ENCODE data around the gene UBAP1.
"Not testable (repeated sequence)": the region's sequence is repeated elsewhere in the genome, so short reads cannot be mapped to it uniquely, and the experiment has no call there.

Gene UBAP1

DNA sequence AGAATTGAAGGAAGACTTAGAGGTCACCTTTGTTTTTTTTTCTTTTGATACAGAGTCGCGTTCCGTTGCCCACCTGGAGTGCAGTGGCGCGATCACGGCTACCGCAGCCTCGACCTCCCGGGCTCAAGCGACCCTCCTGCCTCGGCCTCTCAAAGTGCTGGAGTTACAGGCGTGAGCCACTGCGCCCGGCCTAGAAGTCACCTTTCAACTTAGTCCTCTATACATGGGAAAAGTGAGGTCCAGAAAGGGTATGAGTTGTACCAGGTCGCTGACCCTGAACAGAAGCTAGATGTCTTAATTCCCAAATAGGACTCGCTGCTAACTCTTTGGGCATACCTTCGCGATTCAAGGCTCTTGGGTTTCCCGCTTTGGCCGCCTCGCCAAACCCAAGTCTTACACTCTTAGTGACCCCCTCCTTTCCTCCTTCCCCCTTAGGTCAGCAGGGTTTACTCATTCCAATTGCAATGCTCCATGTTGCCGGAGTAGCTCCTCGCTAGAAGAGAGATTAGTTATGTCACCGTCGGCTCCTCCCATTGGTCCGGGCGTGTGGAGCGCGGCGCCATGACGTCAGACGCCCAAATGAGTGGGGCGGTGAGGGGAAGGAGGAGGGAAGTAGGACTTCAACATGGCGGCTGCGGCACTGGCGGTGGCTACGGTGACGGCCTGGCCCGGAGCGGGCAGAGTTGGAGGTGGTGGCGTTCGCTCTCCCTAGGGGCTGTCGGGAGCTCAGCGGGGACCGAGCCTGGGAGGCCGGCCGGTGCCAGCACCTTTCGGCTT lies at the start of gene UBAP1:
TSS of gene UBAP1 (plus strand) at position 608 of the 777 bp plus-strand sequence. CDS start 41,872 bp downstream, outside the sequence.
- DNase-seq, result peak; percentile 92

DNA sequence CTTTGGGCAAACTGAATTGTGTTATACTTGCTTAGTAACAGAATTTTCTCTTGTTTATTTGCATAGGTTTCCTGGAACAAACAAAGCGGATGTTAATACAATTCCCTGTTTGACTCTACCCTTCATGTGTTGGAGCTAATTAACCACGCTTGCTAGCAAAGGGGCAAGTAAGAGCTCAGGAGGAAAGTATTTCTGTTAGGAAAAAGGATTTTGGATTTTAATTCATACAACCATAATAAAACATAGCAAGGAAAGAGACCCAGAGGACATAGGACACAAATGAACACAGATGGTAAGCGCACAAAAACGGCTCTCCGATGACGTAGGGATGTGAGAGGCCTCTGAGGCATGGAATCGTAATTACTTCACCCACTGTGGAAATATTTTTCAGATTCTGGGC lies 47.3 kb upstream of the UBAP1 start:
- DNase-seq, result no peak

DNA sequence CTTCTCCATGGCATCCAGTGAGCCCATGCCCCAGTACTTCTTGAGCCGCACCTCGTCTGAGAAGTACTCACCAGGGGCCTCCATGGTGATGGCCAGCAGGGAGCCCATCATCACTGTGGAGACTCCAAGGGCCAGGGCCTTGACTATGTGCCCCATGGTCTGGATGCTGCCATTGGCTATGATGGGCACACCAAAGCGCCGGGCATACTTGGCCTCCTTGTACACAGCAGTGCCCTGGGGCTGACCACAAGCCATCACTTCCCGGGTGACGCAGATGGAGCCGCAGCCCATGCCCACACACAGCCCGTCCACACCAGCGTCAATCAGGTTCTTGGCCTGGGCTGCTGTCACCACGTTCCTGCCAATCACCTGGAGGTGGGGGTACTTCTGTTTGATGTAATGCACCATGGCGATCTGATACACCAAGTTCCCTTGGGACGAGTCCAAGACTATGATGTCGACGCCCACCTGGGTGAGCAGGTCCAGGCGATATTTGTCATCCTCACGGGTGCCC lies 45.4 kb upstream of the UBAP1 start:
- no peak for DNase-seq

DNA sequence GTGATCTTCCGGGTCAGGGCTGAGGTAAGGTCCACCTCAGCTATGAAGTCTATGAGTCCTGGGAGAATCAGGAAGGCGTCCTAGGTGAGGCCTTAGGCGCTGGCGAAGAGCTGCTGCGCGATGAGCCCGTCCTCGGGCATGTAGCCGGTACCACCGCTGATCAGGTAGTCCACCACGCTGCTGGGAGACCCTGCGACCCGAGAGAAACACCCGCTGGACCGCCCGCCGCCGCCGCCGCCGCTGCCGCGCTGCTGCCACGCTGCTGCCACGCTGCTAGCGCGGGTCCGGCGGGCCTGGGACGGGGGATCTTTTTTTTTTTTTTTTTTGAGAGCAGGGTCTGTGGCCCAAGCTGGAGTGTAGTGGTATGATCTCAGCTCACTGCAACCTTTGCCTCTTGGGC lies 44.3 kb upstream of the UBAP1 start:
- no peak for DNase-seq

DNA sequence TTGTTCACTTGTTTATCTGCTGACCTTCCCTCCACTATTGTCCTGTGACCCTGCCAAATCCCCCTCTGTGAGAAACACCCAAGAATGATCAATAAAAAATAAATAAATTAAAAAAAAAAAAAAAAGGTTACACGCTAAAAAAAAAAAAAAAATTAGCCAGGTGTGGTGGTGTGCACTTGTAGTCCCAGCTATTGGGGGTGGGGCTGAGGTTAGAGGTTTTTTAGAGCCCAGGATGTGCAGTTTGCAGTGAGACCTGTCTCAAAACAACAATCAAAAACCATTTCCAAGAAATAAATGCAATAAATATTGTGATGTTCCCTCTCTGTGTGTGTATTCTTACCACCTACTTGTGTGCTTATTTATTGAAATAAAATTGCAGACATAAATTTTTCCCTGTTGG lies 40.2 kb upstream of the UBAP1 start:
- DNase-seq, result not testable (repeated sequence)

DNA sequence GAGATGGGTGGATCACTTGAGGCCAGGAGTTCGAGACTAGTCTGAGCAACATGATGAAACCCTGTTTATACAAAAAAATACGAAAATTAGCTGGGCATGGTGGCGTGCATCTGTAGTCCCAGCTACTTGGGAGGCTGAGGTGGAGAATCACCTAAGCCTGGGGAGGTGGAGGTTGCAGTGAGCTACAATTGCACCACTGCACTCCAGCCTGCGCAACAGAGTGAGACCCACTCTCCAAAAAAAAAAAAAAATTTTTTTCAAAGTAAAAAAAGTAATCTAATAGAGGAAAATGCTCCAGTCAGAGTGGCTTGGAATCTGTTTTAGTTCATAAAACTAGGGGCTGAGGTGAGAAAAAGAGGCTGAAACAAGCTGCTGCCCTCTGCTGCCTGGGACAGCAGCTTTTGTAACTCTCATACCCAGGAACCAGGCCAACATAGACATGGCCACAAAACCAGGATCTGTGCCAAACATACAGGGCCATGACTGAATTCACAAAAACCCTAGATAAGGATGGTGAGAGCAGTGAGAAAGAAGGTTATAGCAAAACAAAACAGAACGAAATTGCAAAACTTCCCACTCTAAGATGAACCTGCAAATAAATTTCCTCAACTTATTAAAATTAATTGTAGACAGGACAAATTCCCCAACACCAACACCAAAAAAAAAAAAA lies 39.2 kb upstream of the UBAP1 start:
- no peak for DNase-seq

DNA sequence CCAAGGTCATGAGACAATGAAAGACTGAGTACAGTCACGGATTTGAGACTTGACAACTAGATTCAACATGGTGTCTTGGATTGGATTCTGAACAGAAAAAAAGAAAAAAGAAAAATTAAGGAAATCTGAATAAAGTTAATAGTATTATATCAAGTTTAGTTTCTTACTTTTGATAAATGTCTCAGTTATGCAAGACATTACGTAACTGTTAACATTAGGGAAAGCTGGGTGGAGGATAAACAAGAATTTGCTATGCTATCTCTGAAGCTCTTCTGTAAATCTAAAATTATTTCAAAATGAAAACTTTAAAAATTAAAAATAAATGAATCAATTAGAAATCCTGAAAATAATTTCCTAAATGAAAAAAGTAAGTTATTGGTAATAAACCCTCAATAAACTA lies 38.0 kb upstream of the UBAP1 start:
- no peak for DNase-seq

DNA sequence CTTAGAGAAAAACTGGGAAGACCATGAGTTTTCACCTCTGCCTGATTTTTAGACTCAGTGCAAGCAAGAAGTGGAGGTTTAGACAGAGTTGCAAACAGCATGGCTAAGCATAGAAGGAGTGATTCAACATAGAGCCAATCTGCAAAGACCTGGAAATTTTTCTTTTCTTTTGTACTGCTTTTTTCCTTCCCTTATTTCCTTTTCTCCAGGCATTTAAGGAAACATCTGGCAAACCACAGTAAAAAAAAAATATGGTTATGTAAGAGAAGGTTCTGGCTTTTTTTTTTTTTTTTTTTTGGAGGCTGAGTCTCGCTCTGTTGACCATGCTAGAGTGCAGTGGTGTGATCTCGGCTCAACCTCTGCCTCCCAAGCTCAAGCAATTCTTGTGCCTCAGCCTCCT lies 35.7 kb upstream of the UBAP1 start:
- DNase-seq, result no peak

DNA sequence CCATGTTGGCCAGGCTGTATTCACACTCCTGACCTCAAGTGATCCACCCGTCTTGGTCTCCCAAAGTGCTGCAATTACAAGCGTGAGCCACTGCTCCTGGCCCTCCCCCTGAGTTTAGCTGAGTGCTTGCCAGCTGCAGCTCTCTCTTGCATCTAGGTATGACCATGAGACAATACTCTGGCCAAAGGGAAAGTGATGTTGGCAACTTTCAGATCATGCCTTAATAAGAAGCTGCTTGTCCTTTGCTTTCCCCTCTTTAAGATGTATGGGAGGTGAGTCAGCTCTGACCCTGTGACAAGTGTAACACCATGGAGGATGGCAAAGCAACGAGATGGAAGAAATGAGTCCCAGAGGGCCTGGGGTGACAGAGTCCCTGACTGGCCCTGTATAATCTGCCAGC lies 33.7 kb upstream of the UBAP1 start:
- no peak for DNase-seq

DNA sequence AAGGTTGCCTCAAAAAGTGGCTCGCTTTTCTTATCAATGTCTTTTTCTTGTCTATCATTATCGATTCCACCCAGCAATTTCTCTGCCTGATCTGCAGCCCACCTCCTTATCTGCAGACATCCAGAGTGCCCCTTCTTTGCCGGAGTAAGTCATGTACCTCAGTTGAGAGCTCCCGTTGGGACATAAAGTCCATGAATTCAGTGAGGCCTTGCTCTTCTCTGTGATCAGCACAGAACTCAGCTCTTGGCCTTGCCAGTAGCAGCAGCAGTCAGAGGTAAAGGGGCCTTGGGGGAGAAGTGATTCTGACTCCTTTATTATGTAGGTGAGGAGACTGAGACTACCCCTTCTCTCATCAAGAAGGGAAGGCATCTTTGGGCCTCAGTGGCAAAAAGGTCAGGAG lies 27.4 kb upstream of the UBAP1 start:
- DNase-seq, result no peak

DNA sequence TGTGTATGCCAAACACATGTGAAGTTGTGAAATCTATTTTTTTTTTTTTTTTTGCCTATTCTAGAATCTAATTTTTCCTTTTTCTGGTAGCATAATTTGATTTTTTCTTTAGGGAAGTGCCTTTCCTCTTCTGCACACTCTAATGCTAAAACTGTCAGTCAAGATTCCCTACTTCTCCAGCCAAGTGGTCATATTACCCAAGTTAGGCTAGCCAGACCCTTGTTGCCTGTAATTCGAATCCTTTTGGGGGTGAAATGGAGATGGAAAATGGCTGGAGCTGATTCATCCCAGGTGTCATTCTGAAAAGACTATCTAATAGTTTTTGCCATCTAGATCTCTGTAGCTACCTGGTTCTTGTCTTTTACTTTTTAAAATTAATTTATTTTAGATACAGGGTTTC lies 24.8 kb upstream of the UBAP1 start:
- DNase-seq, result no peak

DNA sequence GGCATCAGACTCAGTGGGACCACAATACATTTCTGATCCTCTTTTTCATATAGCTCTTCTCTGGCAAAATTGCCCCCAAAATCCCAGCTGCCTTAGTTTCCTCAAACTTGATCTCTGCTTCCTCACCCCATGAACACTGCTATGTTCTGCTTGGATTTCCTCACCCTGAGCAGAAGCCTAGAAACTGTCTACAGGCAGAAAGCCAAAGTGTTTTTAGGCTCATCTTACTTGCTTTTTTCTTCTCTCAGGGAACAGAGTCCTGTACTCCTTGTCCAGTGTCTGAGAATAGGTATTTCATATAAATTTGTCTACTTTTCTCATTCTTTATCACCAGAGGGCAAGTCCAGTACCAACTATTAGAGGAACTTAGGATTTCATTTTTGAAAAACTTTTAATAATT lies 21.5 kb upstream of the UBAP1 start:
- DNase-seq, result no peak

DNA sequence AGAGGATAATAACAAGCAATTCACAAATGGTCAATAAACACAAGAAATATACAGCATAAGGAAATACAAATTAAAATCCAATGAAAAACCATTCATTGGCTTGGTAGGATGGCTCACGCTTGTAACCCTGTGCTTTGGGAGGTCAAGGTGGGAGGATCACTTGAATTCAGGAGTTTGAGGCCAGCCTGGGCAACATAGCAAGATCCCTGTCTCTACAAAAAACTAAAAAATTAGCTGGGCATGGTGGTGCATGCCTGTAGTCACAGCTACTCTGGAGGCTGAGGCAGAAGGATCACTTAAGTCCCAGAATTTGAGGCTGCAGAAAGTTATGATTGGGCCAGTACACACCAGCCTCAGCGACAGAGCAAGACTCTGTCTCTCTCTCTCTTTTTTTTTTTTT lies 20.9 kb upstream of the UBAP1 start:
- no peak for DNase-seq

DNA sequence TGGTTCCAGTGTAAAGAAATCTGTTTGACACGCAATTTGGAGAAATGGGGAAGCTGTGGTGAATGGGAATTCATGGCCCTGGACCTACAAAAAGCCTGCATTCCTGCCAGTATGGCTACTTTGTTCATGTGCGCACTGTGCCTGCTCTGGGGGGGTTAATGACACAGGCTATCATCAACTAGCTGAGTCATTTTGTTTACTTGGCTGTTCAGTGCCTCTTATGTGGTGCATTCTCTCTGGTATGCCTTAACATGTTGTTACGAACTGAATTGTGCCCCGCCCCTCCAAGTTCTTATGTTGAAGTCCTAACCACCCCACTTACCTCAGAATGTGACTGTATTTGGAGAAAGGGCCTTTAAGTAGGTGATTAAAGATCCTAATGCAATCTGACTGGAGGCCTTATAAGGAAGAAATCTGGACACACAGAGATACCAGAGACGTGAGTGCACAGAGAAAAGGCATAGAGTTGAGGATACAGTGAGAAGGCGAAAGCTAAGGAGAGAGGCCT lies 20.4 kb upstream of the UBAP1 start:
- DNase-seq, result no peak

DNA sequence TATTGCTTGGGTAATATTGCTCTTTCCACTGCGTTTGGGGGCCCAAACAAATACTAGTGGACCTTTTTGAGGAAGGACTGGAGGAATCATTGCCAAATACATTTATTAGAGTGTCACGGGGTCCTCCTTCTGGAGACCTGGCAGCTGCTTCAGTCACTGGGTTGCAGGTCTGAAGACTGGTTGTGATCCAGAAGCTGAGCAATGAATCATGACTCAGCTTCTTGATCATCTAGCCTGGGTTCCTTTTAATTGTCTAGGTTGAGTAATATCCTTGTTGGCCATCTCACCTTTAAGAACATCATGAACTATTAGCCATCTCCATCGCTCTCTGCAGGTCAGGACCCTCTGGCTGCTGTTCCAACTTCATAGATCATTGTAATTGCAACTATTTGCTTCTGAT lies 15.4 kb upstream of the UBAP1 start:
- DNase-seq, result no peak

DNA sequence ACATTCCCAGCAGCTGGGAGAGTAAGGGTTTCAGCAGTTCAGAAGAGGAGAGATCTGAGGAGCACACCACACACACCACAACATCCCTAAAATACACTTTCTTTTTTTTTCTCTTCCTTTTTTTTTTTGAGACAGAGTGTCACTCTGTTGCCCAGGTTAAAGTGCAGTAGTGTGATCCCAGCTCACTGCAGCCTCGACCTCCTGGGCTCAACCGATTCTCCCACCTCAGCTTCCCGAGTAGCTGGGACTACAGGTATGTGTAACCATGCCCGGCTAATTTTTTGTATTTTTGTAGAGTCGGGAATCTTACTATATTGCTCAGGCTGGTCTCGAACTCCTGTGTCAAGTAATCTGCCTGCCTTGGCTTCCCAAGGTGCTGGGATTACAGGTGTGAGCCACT lies 9.7 kb upstream of the UBAP1 start:
- DNase-seq, result no peak

DNA sequence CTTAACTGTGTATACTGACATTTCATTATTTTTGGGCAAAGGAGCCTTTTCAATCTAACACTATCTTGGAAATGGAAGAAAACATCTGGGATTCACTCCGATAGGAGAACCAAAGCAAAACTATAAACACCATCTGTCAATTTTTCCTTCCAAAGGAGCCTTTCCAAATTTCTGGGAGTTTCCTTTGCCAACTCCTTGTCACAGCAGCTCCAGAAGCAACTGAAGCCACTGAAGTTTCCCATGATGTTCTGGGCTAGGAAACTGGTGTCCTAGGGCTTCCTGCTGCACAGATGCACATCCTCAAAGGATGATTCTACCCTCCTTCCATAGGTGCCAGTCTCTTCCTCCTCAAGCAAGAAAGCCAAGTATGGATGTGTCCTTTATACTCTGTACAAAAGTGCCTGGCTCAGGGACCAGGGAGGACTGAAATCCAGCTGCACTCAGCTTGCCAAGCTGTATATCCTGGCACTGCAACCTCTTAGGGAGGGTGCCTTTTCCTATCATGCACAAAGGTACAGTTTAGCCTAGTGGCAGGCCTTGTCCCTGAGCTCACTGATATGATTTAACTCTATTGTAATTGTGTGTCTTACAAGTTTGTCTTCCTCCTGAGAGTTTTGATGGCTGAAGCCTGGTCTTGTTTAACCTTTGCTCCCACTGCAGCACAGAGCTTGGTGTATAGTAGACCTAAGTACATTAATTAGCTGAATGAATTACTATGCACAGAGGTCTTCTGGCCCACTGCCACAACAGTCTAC lies 8.4 kb upstream of the UBAP1 start:
- no peak for DNase-seq

DNA sequence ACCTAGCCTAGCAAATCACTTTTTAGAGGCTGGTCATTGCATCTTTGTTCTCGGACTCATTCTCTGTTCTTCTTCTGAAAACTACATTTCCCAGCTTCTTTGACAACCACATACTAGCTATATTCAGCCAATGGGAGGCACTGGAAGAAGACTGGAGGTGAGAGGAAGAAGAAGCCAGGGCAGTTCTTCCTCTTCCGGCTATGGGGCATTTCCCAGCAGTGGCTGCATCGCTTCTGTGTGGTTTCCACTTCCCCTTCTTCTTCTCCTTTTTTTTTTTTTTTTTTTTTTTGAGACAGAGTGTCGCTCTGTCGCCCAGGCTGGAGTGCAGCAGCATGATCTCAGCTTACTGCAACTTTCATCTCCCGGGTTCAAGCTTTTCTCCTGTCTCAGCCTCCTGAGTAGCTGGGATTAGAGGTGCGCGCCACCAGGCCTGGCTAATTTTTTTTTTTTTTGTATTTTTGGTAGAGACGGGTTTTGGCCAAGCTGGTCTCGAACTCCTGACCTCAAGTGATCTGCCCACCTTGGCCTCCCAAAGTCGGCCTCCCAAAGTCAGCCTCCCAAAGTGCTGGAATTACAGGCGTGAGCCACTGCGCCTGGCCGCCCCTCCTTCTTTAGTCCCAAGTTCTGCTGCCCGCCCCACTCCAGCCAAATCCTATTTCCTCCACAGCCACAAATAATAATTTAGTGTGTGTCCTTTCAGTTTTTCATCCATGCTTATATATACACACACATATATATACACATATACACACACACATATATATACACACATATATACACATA lies 6.9 kb upstream of the UBAP1 start:
- no peak for DNase-seq

DNA sequence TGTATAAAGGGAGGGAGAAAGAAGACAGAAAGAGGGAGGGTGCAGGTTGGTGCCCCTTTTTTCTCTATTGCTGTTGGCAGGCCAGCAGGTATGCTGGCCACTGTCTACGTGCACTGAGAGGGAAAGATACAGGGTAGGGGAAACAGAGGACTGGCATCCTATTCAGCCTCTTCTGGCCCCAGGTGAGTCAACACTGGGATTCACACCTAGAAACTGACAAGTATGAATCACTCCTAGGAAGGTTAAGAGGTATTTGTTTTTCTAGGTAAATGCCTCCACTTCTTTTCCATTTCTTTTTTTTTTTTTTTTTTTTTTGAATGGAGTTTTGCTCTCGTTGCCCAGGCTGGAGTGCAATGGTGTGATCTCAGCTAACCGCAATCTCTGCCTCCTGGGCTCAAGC lies 2.8 kb upstream of the UBAP1 start:
- no peak for DNase-seq

DNA sequence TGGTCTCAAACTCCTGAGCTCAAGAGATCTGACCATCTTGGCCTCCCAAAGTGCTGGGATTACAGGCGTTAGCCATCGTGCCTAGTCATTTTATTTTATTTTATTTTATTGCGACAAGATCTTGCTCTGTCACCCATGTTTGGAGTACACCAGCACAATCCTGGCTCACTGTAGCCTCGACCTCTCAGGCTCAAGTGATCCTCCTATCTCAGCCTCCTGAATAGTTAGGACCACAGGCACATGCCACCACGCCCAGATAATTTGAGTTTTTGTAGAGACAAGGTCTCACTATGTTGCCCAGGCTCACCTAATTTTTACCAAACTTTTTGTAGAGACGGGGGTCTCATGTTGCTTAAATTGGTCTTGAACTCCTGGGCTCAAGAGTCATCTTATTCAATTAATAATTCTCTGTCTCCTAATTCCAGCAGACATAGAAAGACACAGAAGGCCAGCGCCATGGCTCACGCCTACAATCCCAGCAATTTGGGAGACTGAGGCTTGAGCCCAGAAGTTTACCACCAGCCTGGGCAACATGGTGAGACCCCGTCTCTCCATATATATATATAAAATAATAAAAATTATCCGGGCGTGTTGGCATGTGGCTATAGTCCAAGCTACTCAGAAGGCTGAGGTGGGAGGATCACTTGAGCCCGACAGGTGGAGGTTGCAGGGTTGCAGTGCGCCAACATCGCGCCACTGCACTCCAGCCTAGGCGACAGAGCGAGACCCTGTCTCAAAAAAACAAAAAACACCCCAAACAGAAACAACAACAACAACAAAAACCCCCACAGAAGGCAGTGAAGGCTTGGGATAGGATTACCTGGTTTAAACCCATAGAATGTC lies 1.0 kb upstream of the UBAP1 start:
- DNase-seq, result no peak

DNA sequence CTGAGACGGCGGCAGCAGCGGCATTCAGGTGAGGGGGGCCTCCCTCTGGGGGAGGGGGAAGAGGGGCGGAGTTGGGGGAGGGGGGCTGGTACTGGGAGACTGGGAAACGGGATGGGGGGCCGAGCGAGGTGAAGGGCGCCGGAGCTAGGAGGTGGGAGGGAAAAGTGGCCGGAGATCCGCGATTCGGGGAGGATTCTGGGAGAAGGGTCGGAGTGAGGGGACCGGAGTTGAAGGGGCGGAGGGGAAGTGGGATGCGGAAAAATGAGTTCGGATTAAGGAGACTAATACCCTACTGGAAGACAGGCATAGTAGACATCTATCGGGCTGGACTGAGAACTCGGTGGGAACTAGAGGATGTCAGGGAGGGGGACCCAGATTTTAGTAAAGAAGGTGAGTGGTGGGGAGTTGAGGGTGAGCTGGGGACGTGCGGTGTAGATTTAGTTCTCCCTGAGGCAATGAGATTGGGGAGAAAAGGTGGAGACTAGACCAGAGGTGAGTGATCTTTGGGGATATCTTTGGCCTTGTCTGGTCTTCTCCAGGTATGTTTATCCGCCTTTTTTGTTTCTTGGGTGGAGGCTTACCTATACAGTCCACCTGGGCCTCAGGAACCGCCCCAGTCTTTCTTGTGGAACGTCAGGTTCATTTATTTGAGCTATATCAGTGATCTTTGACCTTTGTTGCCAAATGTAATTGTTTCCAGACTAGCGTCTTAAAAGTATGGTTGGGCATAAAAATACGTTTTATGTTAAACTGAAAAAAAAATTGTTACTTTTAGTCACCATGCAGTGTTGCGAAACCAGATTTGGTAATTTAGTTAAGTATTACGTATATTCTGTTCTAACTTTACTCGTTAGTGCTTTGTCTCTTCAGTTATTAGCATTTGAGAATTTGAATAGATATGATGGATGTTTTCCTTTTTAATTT lies 632 bp downstream of the UBAP1 start:
- DNase-seq, result peak; percentile 55

Measured in NCI-H526 treated with DMSO at 0.1 percent for 48 hours (cell line).